Measurements from ENCODE around the gene KBTBD6. TPM values are rescaled to one million over a fixed set of nuclear protein-coding genes. Genes with fewer than 3 reads are reported as not detected.
A peak's percentile ranks its signal among the peaks of the same experiment; 100 is the strongest.
"Not testable (repeated sequence)": the region's sequence is repeated elsewhere in the genome, so short reads cannot be mapped to it uniquely, and the experiment has no call there.

Gene KBTBD6
- total RNA-seq, 1 donor from 2014 or later = 18.4 TPM

GRCh38 chr13:41107584-41108014 is 25.0 kb downstream of the KBTBD6 start:
- Mint-ChIP-seq H3K4me3 (peak overlapping the region; percentile 47), H3K4me1 (ENCODE audit: unreplicated experiment) (no peaks in the 10 kb centered on the region), H3K36me3 (no peaks in the 10 kb centered on the region), H3K27me3 (no peaks in the 10 kb centered on the region), H3K9me3 (no peaks in the 10 kb centered on the region), H3K27ac (no peak overlapping the region)
- TF ChIP-seq CTCF (conservative IDR thresholded peaks at IDR 0.05) = no peak
- DNase-seq (ENCODE audit: extremely low spot score, unreplicated experiment) = no peak

GRCh38 chr13:41107104-41107571 is 25.5 kb downstream of the KBTBD6 start:
- Mint-ChIP-seq H3K9me3 (no peaks in the 10 kb centered on the region), H3K4me3 (no peak overlapping the region), H3K27ac (no peak overlapping the region), H3K27me3 (no peaks in the 10 kb centered on the region), H3K36me3 (no peaks in the 10 kb centered on the region), H3K4me1 (ENCODE audit: unreplicated experiment) (no peaks in the 10 kb centered on the region)
- no peak for DNase-seq (ENCODE audit: extremely low spot score, unreplicated experiment)
- TF ChIP-seq CTCF (conservative IDR thresholded peaks at IDR 0.05) = no peak

GRCh38 chr13:41099986-41100385 is 32.6 kb downstream of the KBTBD6 start:
- DNase-seq (ENCODE audit: extremely low spot score, unreplicated experiment) = no peak
- H3K9me3 Mint-ChIP-seq = no peaks in the 10 kb centered on the region
- no peak overlapping the region for H3K27ac Mint-ChIP-seq
- H3K27me3 Mint-ChIP-seq = no peaks in the 10 kb centered on the region
- no peak for TF ChIP-seq CTCF (conservative IDR thresholded peaks at IDR 0.05)
- no peaks in the 10 kb centered on the region for H3K4me1 Mint-ChIP-seq (ENCODE audit: unreplicated experiment)
- H3K4me3 Mint-ChIP-seq = no peak overlapping the region
- no peaks in the 10 kb centered on the region for H3K36me3 Mint-ChIP-seq

GRCh38 chr13:41098761-41099160 is 33.8 kb downstream of the KBTBD6 start:
- Mint-ChIP-seq H3K4me3 (no peak overlapping the region), H3K36me3 (no peaks in the 10 kb centered on the region), H3K27ac (no peak overlapping the region), H3K4me1 (ENCODE audit: unreplicated experiment) (no peaks in the 10 kb centered on the region), H3K9me3 (no peaks in the 10 kb centered on the region), H3K27me3 (no peaks in the 10 kb centered on the region)
- DNase-seq (ENCODE audit: extremely low spot score, unreplicated experiment) = no peak
- TF ChIP-seq CTCF (conservative IDR thresholded peaks at IDR 0.05) = no peak

GRCh38 chr13:41095681-41096080 is 36.9 kb downstream of the KBTBD6 start:
- not testable (repeated sequence) for H3K4me3 Mint-ChIP-seq; H3K27me3 Mint-ChIP-seq; H3K27ac Mint-ChIP-seq; H3K9me3 Mint-ChIP-seq; H3K36me3 Mint-ChIP-seq; H3K4me1 Mint-ChIP-seq (ENCODE audit: unreplicated experiment); DNase-seq (ENCODE audit: extremely low spot score, unreplicated experiment)

- Mint-ChIP-seq H3K4me1 (ENCODE audit: unreplicated experiment) (no peaks in the 10 kb centered on the region), H3K4me3 (no peak overlapping the region), H3K27ac (no peak overlapping the region), H3K27me3 (no peaks in the 10 kb centered on the region), H3K36me3 (peaks cover 13% of the 10 kb centered on the region), H3K9me3 (no peaks in the 10 kb centered on the region)
- no peak for TF ChIP-seq CTCF (conservative IDR thresholded peaks at IDR 0.05)
- DNase-seq (ENCODE audit: extremely low spot score, unreplicated experiment) = no peak
These were observed 46.5 kb downstream of the KBTBD6 start for GRCh38 chr13:41085961-41086585.

Measured in type B pancreatic cell (in vitro differentiated cells).